ENCODE results near the gene NTMT1.

The NTMT1 gene

DNA sequence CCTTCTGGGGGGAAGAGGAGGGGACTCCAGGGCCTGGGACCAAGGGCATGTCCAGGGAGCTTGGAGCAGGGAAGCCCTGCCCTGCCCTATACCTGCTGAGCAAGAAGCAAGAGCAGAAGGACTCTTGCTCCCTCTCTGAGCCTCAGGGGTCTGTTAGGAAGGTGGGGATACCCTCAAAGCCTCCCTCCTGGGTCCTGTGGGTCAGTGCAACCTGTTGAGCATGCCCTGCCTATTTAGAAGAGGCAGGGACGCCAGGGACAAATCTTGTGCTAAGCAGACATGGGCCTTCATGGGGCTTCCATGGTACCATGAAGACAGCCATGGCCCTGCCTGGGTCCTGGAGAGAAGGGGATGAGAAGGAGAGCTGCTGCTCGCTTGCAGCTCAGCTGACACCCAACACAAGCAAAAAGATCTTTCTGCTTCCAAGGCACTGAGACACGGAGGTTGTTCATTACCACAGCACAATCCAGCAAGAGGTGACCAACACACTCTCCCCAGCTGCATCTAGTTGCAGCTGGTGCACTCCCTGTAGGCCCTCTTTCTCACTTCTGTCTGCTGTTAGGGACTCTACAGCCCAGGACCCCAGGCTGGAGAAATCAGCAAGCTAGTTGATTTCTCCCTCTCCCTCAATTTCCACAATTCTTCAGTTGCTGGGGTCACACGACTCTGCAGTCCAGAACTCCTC lies 44.3 kb upstream of the NTMT1 start:
- H3K4me1 ChIP-seq (ENCODE audit: low read depth, poor library complexity, severe bottlenecking): peaks cover 75% of the 10 kb centered on the region
- H2AFZ ChIP-seq (ENCODE audit: low read depth): no peak overlapping the region
- H3K4me3 ChIP-seq (IDR thresholded peaks at IDR 0.05; ENCODE audit: insufficient read depth, low read depth, low read length): no peak overlapping the region
- H4K20me1 ChIP-seq (ENCODE audit: insufficient read depth): no peaks in the 10 kb centered on the region
- H3K27me3 ChIP-seq (ENCODE audit: insufficient read depth, low read depth): no peaks in the 10 kb centered on the region
- H3K9ac ChIP-seq: no peak overlapping the region
- peak overlapping the region; percentile 63 for H3K27ac ChIP-seq
- H3K36me3 ChIP-seq (ENCODE audit: insufficient read depth): no peaks in the 10 kb centered on the region
- TF ChIP-seq, protein P1, sequence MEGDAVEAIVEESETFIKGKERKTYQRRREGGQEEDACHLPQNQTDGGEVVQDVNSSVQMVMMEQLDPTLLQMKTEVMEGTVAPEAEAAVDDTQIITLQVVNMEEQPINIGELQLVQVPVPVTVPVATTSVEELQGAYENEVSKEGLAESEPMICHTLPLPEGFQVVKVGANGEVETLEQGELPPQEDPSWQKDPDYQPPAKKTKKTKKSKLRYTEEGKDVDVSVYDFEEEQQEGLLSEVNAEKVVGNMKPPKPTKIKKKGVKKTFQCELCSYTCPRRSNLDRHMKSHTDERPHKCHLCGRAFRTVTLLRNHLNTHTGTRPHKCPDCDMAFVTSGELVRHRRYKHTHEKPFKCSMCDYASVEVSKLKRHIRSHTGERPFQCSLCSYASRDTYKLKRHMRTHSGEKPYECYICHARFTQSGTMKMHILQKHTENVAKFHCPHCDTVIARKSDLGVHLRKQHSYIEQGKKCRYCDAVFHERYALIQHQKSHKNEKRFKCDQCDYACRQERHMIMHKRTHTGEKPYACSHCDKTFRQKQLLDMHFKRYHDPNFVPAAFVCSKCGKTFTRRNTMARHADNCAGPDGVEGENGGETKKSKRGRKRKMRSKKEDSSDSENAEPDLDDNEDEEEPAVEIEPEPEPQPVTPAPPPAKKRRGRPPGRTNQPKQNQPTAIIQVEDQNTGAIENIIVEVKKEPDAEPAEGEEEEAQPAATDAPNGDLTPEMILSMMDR (conservative IDR thresholded peaks at IDR 0.05; ENCODE audit: low read depth, low read length): no peak
- H3K4me2 ChIP-seq: peak overlapping the region; percentile 61
- 0 out of 2 replicates have a peak, but pooled peaks cover 7% of the 10 kb centered on the region for H3K79me2 ChIP-seq (ENCODE audit: insufficient read depth, low read depth)

DNA sequence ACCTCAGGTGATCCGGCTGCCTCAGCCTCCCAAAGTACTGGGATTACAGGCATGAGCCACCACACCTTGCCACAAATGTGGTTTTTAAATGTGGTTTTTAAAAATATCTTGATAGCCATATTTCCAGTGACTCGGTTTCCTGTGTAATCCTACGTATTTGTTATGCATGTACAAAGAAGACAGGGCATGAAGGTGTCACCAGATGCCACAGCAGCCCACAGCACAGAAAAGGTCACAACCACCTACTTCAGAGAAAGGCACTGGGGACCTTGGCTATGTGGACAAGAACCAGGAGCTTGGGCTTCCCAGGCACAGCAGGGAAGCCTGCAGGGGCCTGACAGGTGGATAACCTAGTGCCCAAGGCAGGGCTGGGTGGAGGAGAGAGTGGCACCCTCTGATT lies 43.1 kb upstream of the NTMT1 start:
- peak overlapping the region; percentile 63 for H3K27ac ChIP-seq
- peak overlapping the region; percentile 61 for H3K4me2 ChIP-seq

DNA sequence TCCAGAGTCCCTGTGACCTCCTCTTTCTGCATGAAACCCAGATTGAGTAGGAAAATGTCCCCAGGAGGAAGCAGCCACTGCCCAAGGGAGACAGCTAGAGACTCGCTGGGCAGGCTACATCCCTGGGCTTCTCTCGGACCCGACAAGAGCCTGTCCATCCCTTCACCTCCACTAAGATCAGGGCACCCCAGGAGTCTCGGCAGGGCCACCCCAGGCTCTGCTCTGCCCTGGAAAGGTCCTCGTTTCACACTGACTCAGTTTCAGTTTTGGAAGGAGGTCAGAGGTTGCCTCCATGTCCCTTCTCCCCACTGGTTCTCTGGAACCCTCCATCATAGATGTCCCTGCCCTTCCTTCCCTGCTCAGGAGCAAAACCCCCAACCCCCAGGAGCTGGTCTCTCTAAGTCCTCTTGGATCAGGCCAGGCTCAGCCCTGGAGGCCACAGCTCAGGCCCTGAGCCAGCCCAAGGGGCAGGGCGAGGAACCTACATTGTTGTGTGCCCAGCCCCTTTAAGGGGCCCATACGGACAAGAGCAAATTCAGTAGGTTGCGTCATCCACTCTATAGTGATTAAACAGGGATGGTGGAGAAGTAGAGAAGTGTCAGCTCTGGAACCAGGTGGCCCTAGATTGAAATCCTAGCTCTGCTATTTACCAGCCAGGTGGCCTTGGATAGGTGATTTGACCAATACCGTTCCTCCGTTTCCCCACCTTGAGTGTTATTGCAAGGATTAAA lies 42.5 kb upstream of the NTMT1 start:
- Histone ChIP-seq H3K4me2 (peak overlapping the region; percentile 61), H3K79me2 (ENCODE audit: insufficient read depth, low read depth) (0 out of 2 replicates have a peak, but pooled peaks cover 7% of the 10 kb centered on the region), H3K9ac (peak overlapping the region; percentile 13; the same call in 1 of the 2 replicates), H3K4me3 (IDR thresholded peaks at IDR 0.05; ENCODE audit: insufficient read depth, low read depth, low read length) (no peak overlapping the region), H2AFZ (ENCODE audit: low read depth) (no peak overlapping the region), H3K27ac (peak overlapping the region; percentile 63), H3K36me3 (ENCODE audit: insufficient read depth) (no peaks in the 10 kb centered on the region), H3K4me1 (ENCODE audit: low read depth, poor library complexity, severe bottlenecking) (peaks cover 70% of the 10 kb centered on the region), H4K20me1 (ENCODE audit: insufficient read depth) (no peaks in the 10 kb centered on the region), H3K27me3 (ENCODE audit: insufficient read depth, low read depth) (no peaks in the 10 kb centered on the region)
- TF ChIP-seq, protein P1 (conservative IDR thresholded peaks at IDR 0.05; ENCODE audit: low read depth, low read length): no peak

More for the DNA sequence above, 43.1 kb upstream of the NTMT1 start:
- Histone ChIP-seq H2AFZ (ENCODE audit: low read depth) (no peak overlapping the region), H3K4me1 (ENCODE audit: low read depth, poor library complexity, severe bottlenecking) (peaks cover 75% of the 10 kb centered on the region), H3K9ac (peak overlapping the region; percentile 13; the same call in 1 of the 2 replicates), H3K79me2 (ENCODE audit: insufficient read depth, low read depth) (0 out of 2 replicates have a peak, but pooled peaks cover 7% of the 10 kb centered on the region), H3K27me3 (ENCODE audit: insufficient read depth, low read depth) (no peaks in the 10 kb centered on the region), H4K20me1 (ENCODE audit: insufficient read depth) (no peaks in the 10 kb centered on the region), H3K36me3 (ENCODE audit: insufficient read depth) (no peaks in the 10 kb centered on the region), H3K4me3 (IDR thresholded peaks at IDR 0.05; ENCODE audit: insufficient read depth, low read depth, low read length) (no peak overlapping the region)
- TF ChIP-seq, protein P1 (conservative IDR thresholded peaks at IDR 0.05; ENCODE audit: low read depth, low read length): no peak

DNA sequence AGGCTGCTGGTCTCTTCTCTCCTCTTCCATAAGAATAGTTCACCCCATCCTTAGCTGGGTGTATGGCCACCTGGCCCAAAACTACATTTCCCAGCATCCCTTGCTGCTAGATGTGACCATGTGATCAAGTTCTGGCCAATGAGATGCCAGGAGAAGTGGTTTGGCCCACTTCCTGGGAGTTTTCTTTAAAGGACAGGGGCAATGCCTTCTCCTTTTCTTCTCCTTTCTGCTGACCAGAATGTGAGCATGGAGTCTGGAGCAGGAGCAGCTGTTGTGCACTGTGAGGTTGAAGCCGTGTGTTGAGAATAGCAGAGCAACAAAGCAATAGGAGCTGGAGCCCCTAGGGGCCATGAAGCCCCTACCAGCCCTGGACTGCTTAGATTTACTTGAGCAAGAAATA lies 41.8 kb upstream of the NTMT1 start:
- TF ChIP-seq, protein P1 (conservative IDR thresholded peaks at IDR 0.05; ENCODE audit: low read depth, low read length): no peak
- Histone ChIP-seq H3K4me3 (IDR thresholded peaks at IDR 0.05; ENCODE audit: insufficient read depth, low read depth, low read length) (no peak overlapping the region), H3K4me2 (no peak overlapping the region), H2AFZ (ENCODE audit: low read depth) (no peak overlapping the region), H3K27ac (no peak overlapping the region), H3K27me3 (ENCODE audit: insufficient read depth, low read depth) (no peaks in the 10 kb centered on the region), H3K4me1 (ENCODE audit: low read depth, poor library complexity, severe bottlenecking) (peaks cover 63% of the 10 kb centered on the region), H4K20me1 (ENCODE audit: insufficient read depth) (no peaks in the 10 kb centered on the region), H3K9ac (no peak overlapping the region), H3K79me2 (ENCODE audit: insufficient read depth, low read depth) (0 out of 2 replicates have a peak, but pooled peaks cover 7% of the 10 kb centered on the region), H3K36me3 (ENCODE audit: insufficient read depth) (no peaks in the 10 kb centered on the region)
